DND-41 (cell line): ENCODE results near the gene MYB.

ENCODE experiments used
- ATAC-seq: fragments of 200-7000 bp; cut with Tn5 transposase; 3 replicates; pipeline ENCODE4 v1.9.1; 2021; ENCODE audit warnings: low read depth; ENCODE audit not compliant: insufficient read depth
- DNase-seq: peaks from one replicate; pipeline ENCODE4 v3.0.0-alpha.2; 2020
- H2AFZ ChIP-seq: 2 replicates; pipeline ENCODE4 v1.6.0; 2012; ENCODE audit warnings: low read depth, low read length
- H3K27ac ChIP-seq: 2 replicates; pipeline ENCODE4 v1.5.1; 2012; ENCODE audit warnings: low read length, inconsistent platforms
- H3K27me3 ChIP-seq: fragments of 200-600 bp; sonication (generic); 2 replicates; pipeline ENCODE4 v1.6.0; 2012; ENCODE audit warnings: low read length, mild to moderate bottlenecking, inconsistent platforms; ENCODE audit not compliant: insufficient read depth, poor library complexity
- H3K36me3 ChIP-seq: 2 replicates; pipeline ENCODE4 v1.5.1; 2012; ENCODE audit warnings: low read length, inconsistent platforms; ENCODE audit not compliant: insufficient read depth
- H3K4me1 ChIP-seq: 2 replicates; pipeline ENCODE4 v1.5.1; 2012; ENCODE audit warnings: mild to moderate bottlenecking, low read length; ENCODE audit not compliant: insufficient read depth
- H3K4me2 ChIP-seq: 2 replicates; pipeline ENCODE4 v1.6.0; 2012; ENCODE audit warnings: mild to moderate bottlenecking, moderate library complexity, low read length, inconsistent platforms; ENCODE audit not compliant: insufficient read depth
- H3K4me3 ChIP-seq, 2 experiments: fragments of 200-600 bp in 1 of 2; shearing (Covaris generic) in 1 of 2; 2 replicates each; pipeline ENCODE4 v1.5.1; 2012 to 2016; ENCODE audit warnings: inconsistent platforms in 2 of 2, low read length in 2 of 2, mild to moderate bottlenecking in 2 of 2, low read depth in 1 of 2, moderate library complexity in 1 of 2
- H3K79me2 ChIP-seq: 2 replicates; pipeline ENCODE4 v1.6.0; 2012; ENCODE audit warnings: low read length, inconsistent platforms; ENCODE audit not compliant: insufficient read depth
- H3K9ac ChIP-seq: 2 replicates; pipeline ENCODE4 v1.6.0; 2012; ENCODE audit warnings: low read depth, mild to moderate bottlenecking, inconsistent platforms, low read length, moderate library complexity
- H3K9me3 ChIP-seq: 2 replicates; pipeline ENCODE4 v1.5.1; 2012; ENCODE audit warnings: low read length, moderate library complexity, mild to moderate bottlenecking, inconsistent platforms; ENCODE audit not compliant: insufficient read depth, severe bottlenecking
- H4K20me1 ChIP-seq: 2 replicates; pipeline ENCODE4 v1.6.0; 2012; ENCODE audit warnings: low read length; ENCODE audit not compliant: insufficient read depth
- CTCF ChIP-seq: IDR thresholded peaks from 2 replicates; pipeline ENCODE4 v1.5.1; 2012; ENCODE audit warnings: borderline replicate concordance, low read length, moderate library complexity, mild to moderate bottlenecking; ENCODE audit not compliant: poor library complexity, severe bottlenecking; ENCODE audit errors: extremely low read depth
- EZH2 ChIP-seq: IDR thresholded peaks from 3 replicates; pipeline ENCODE4 v1.6.1; 2012; ENCODE audit warnings: borderline replicate concordance, low read depth, mild to moderate bottlenecking, moderate library complexity, low read length, inconsistent platforms; ENCODE audit not compliant: severe bottlenecking

MYB gene

GRCh38 chr6:135179920-135180541 is 1.1 kb upstream of the MYB start:
- no peak for DNase-seq
- H3K36me3 ChIP-seq: peaks cover 35% of the 10 kb centered on the region
- peak overlapping the region in 1 of 2 experiments; percentile 88; a peak in 3 of 4 replicates for H3K4me3 ChIP-seq
- H2AFZ ChIP-seq: peak overlapping the region; percentile 50
- TF ChIP-seq EZH2 (no peak), CTCF (no peak)
- H3K9ac ChIP-seq: peak overlapping the region; percentile 93
- no peaks in the 10 kb centered on the region for H3K27me3 ChIP-seq
- H3K4me1 ChIP-seq: peaks cover 52% of the 10 kb centered on the region
- no peak for ATAC-seq
- H3K9me3 ChIP-seq: no peaks in the 10 kb centered on the region
- H3K79me2 ChIP-seq: peaks cover 42% of the 10 kb centered on the region
- H3K4me2 ChIP-seq: peak overlapping the region; percentile 74
- peak overlapping the region; percentile 69 for H3K27ac ChIP-seq
- peaks cover 25% of the 10 kb centered on the region for H4K20me1 ChIP-seq

- Histone ChIP-seq H3K79me2 (peaks cover 57% of the 10 kb centered on the region), H3K4me3 (peak overlapping the region; percentile 88 to 98), H2AFZ (peak overlapping the region; percentile 64), H3K27ac (peak overlapping the region; percentile 97), H3K9ac (peak overlapping the region; percentile 93), H3K4me2 (peak overlapping the region; percentile 94), H4K20me1 (peaks cover 39% of the 10 kb centered on the region), H3K36me3 (peaks cover 50% of the 10 kb centered on the region), H3K9me3 (no peaks in the 10 kb centered on the region), H3K27me3 (no peaks in the 10 kb centered on the region), H3K4me1 (peaks cover 52% of the 10 kb centered on the region)
- no peak for ATAC-seq
- TF ChIP-seq EZH2 (no peak), CTCF (no peak)
- DNase-seq: peak; percentile 54
Measured at GRCh38 chr6:135181333-135182070, 394 bp downstream of the MYB start.

GRCh38 chr6:135182071-135183001 is 1.2 kb downstream of the MYB start:
- Histone ChIP-seq H3K4me2 (peak overlapping the region; percentile 94), H2AFZ (peak overlapping the region; percentile 64; the same call in 1 of the 2 replicates), H3K4me1 (peaks cover 52% of the 10 kb centered on the region), H3K4me3 (peak overlapping the region; percentile 88 to 98), H3K27me3 (no peaks in the 10 kb centered on the region), H3K9ac (peak overlapping the region; percentile 93), H4K20me1 (peaks cover 44% of the 10 kb centered on the region), H3K36me3 (peaks cover 58% of the 10 kb centered on the region), H3K79me2 (peaks cover 66% of the 10 kb centered on the region), H3K9me3 (no peaks in the 10 kb centered on the region), H3K27ac (peak overlapping the region; percentile 97)
- TF ChIP-seq EZH2 (no peak), CTCF (no peak)
- DNase-seq (peak; percentile 65), ATAC-seq (peak; percentile 21)
